ENCODE data around the gene RAB3A.

The RAB3A gene

DNA sequence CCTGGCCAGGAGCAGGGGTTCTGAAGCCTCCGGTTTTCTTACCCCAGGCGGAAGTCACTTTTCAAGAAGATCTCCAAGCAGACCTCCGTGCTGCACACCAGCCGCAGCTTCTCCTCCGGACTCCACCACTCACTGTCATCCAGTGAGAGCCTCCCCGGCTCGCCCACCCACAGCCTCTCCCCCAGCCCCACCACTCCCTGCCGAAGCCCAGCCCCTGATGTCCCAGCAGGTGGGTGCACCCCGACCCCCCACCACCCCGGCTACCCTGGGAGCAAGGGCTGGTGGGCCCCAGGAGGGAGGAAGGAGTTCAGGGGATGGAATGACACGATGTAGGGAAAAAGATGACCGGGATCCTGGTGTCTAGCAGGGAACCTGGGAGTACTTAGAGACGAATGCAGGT is 56.4 kb downstream of the RAB3A start:
- DNase-seq, result no peak

Data from effector CD8-positive, alpha-beta T cell (primary cell).